HCT116 (cell line): ENCODE data around the gene EVC2.

Experiments used
- CBX3 ChIP-seq: IDR thresholded peaks from 2 replicates; pipeline ENCODE4 v1.6.1; 2012; ENCODE audit warnings: low read depth
- EZH2 ChIP-seq: fragments of 200-600 bp; sonication (generic); IDR thresholded peaks from 2 replicates; pipeline ENCODE4 v1.6.1; 2017; ENCODE audit warnings: antibody characterized with exemption, mixed run types
- FOSL1 ChIP-seq: IDR thresholded peaks from 2 replicates; pipeline ENCODE4 v1.6.1; 2012; ENCODE audit warnings: low read depth
- POLR2AphosphoS5 ChIP-seq: IDR thresholded peaks from 2 replicates; pipeline ENCODE4 v1.6.1; 2011; ENCODE audit warnings: mild to moderate bottlenecking, low read depth, low read length, moderate library complexity
- RAD21 ChIP-seq: IDR thresholded peaks from 2 replicates; pipeline ENCODE4 v1.6.1; 2012; ENCODE audit warnings: low read depth, mild to moderate bottlenecking
- SP1 ChIP-seq: IDR thresholded peaks from 2 replicates; pipeline ENCODE4 v1.6.1; 2012; ENCODE audit warnings: low read depth
- TCF7L2 ChIP-seq: IDR thresholded peaks from 2 replicates; pipeline ENCODE4 v1.7.0; 2011; ENCODE audit warnings: borderline replicate concordance, inconsistent platforms; ENCODE audit not compliant: insufficient read depth, insufficient read length; ENCODE audit errors: extremely low read depth
- ZNF274 ChIP-seq: fragments of 200-500 bp; sonication (Bioruptor generic); IDR thresholded peaks from 2 replicates; pipeline ENCODE4 v1.6.1; 2014; ENCODE audit warnings: mild to moderate bottlenecking, low read depth, low read length, inconsistent platforms
- TF ChIP-seq, protein P1 (sequence below), 3 experiments: fragments of 200-600 bp in 1 of 3; sonication (generic) in 1 of 3; IDR thresholded peaks in 2 of 3; conservative IDR thresholded peaks in 1 of 3; 2 replicates each; pipeline ENCODE4 v1.5.1; 2012 to 2017; ENCODE audit warnings: low read depth in 2 of 3, low read length in 2 of 3, antibody characterized with exemption in 1 of 3, borderline replicate concordance in 1 of 3, control low read depth in 1 of 3, mild to moderate bottlenecking in 1 of 3, mixed read lengths in 1 of 3, mixed run types in 1 of 3, moderate library complexity in 1 of 3; ENCODE audit not compliant: insufficient read depth in 1 of 3

DNA sequence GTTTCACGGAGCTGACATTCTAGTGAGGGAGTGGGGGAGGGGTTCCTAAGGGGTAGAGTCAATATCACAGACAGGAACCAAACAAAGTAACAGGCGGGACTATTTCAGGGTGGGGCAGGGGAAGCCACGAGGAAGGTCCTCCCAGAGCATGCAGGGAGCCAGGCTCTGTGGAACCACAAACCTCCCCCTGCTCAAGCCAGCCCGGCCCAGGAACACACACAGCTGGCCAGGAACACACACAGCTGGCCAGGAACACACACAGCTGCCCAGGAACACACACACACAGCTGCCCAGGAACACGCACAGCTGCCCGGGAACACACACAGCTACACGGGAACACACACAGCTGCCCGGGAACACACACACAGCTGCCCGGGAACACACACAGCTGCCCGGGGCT is 24.8 kb downstream of the EVC2 start:
- no peak for TF ChIP-seq ZNF274
- TF ChIP-seq, protein P1, sequence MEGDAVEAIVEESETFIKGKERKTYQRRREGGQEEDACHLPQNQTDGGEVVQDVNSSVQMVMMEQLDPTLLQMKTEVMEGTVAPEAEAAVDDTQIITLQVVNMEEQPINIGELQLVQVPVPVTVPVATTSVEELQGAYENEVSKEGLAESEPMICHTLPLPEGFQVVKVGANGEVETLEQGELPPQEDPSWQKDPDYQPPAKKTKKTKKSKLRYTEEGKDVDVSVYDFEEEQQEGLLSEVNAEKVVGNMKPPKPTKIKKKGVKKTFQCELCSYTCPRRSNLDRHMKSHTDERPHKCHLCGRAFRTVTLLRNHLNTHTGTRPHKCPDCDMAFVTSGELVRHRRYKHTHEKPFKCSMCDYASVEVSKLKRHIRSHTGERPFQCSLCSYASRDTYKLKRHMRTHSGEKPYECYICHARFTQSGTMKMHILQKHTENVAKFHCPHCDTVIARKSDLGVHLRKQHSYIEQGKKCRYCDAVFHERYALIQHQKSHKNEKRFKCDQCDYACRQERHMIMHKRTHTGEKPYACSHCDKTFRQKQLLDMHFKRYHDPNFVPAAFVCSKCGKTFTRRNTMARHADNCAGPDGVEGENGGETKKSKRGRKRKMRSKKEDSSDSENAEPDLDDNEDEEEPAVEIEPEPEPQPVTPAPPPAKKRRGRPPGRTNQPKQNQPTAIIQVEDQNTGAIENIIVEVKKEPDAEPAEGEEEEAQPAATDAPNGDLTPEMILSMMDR (IDR thresholded peaks at IDR 0.05 in 2 of 3, conservative IDR thresholded peaks at IDR 0.05 in 1 of 3; ENCODE audit: borderline replicate concordance in 1 of 3, insufficient read depth in 1 of 3, low read depth in 2 of 3, low read length in 2 of 3), result no peak
- no peak for TF ChIP-seq EZH2
- no peak for TF ChIP-seq CBX3
- no peak for TF ChIP-seq RAD21
- TF ChIP-seq TCF7L2, result no peak
- no peak for TF ChIP-seq SP1
- no peak for TF ChIP-seq FOSL1
- TF ChIP-seq POLR2AphosphoS5, result no peak
